NCI-H2196 (cell line): ENCODE measurements around the gene MSMB.

Experiments
- DNase-seq: peaks from one replicate; lab custom pipeline; 2025; ENCODE audit not compliant: unreplicated experiment; lab: John Stamatoyannopoulos, UW

The MSMB gene

DNA sequence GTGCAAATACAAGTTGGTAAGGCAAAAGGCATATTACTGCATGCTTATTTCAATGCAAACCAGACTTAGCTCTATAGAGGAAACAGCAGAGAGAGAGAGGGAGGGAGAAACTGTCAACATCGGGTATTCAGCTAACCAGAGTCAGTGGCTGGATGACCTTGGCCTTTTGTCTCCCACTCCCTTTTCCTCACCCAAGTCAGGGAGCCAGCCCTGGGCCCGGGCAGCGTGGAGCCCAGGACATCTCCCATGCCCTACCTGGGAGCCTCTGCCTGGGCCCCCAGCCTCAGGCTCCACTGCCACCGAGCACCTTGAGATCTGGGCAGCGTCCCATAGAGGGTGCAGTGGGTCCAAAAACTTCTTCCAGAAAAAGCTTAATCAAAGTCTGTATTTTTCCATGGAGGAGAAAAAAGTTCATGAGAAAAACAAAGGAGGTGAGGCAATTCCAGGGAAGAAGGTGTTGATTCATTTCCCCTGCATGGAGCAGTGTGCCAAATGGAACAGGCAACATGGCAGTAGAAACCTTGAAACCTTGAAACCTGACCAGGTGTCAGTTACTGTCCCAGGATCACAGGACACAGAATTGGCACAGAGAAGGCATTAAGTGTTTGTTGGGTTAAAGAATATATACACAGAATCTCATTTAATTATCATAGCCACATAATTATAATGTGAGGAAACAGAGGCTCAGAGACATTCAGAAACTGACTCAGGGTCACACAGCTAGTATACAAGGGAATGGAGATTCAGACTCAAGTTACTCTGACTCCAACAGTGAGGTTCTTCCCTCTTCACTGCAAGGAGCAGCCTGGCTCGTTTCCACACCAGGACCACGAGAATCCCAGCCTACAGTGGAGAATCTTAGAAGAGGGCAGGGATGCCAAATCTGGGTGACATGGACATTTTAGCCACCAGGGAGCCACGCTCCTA lies 9.9 kb downstream of the MSMB start:
- DNase-seq: no peak

DNA sequence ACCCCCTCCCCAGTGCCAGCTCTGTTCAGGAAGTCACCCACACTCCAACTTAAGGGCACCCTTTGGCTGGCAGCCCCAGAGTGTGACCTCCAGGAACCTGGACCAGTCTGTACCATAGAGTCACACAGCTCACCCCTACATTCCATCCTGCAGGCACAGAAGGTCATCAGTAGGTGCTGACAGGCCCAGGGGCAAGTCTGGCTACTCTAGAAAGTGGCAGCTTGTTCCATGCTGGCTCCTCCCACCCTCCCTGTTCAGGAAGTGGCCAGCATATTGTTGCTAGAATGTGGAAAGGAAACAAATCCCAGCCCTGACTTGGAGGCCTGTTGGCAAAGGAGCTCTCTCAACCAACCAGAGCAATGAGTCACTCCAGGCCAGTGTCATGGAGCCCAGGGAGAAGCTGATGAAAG lies 12.5 kb downstream of the MSMB start:
- DNase-seq: no peak

DNA sequence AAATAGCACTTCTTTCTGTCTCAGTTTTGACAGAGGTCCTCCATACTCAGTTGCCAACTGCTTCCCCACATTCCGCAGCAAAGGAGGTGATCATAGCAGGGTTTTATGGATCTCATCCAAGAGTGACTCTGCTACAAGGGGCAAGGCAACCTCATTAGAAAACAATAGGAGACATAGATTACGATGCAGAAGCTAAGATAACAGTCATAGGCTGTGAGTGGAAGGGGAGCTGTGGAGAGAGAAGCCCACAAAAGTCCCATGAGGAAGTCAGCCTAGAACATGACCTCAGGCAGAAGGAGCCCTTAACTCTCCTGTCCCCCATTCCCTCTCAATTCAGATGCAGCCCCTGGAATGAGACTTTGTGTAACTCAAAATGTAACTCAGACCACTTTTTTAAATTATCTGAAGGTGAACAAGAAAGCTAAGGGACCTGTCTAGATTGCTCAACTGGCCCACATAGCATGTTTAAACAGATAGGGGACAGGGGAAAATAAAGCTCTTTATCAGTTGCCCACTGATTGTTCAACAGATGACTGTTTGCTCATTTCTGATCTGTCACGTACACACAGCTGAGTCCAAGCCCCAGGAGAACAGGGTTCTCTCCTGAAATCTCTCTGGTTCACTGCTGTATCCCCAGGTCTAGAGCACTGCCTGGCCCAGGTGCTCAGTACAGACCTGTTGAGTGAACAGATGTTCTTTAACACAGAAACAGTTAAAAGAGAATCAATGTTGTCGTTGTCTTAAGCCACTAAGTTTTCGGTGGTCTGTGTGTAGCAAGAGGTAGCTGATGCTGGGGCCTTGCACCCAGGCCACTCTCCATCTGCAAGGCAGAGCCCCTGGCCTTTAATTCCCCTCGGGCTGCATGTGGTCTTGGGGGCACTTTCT lies 14.2 kb downstream of the MSMB start:
- DNase-seq: no peak

DNA sequence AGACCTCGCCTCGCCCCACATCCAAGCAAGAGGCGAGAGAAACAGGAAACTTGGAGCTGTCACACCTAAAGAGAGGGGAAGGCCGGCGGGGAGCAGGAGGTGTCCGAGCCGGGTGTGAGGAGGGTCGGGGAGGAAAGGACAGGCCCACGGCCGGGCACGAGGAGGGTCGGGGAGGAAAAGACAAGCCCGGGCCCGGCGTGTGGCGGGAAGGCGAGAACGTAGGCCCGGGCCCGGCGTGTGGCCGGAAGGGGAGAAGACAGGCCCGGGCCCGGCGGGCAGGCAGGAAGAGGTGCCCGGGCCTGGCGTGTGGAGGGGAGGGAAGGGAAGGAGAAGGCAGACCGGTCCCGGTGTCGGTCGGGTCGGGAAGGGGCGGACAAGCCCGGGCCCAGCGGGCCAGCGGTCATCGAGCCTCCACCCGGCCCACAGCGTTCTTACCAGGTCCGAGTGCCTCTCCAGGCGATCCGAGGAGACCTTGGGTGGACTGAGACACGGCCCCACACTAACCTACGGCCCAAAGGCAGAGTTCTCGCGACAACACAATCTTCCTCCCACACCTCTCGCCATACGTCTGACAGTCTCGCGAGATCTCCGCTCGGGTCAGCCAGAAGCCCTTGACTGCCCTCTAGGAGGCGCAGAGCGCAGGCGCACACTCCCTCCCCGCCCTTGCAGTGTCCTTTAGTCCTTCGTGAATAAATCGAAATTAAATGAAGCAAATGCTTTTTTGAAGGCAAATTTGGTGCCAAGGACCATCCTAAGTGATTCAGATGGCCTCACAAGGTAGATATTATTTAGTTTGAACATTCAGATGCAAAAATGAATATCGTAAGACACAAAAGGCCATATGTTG lies 15.8 kb downstream of the MSMB start, which contains the start of gene NCOA4:
Gene NCOA4, minus strand, starts transcription at position 533 of the 847 bp plus-strand sequence. CDS start 13,943 bp downstream, outside the sequence.
- peak; percentile 88 for DNase-seq

DNA sequence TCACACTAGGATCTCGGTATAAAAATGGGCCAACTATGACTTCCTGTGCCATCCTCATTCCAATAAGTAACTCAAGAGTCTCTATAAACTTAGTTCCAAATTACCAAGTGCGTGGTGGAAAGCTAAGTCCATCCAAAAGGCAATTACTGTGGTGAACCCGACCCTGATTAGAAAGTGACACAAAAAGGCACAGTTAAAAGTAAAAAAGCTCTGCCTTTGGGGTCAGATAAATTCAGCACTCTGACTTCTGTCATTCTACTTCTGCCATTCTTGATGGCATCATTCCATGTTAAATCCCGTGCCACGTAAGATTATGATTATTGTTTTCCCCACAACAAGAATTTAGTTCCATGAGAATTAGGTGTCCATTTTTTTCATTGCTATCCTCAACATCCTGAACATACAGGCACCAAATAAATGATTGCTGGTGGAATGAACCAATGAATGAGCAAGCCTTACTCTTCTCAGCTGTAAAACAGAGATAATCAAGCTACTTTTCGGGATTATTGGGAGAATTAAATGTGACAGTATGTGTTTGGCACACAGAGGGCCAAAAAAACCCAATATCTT lies 16.5 kb downstream of the MSMB start:
- no peak for DNase-seq

DNA sequence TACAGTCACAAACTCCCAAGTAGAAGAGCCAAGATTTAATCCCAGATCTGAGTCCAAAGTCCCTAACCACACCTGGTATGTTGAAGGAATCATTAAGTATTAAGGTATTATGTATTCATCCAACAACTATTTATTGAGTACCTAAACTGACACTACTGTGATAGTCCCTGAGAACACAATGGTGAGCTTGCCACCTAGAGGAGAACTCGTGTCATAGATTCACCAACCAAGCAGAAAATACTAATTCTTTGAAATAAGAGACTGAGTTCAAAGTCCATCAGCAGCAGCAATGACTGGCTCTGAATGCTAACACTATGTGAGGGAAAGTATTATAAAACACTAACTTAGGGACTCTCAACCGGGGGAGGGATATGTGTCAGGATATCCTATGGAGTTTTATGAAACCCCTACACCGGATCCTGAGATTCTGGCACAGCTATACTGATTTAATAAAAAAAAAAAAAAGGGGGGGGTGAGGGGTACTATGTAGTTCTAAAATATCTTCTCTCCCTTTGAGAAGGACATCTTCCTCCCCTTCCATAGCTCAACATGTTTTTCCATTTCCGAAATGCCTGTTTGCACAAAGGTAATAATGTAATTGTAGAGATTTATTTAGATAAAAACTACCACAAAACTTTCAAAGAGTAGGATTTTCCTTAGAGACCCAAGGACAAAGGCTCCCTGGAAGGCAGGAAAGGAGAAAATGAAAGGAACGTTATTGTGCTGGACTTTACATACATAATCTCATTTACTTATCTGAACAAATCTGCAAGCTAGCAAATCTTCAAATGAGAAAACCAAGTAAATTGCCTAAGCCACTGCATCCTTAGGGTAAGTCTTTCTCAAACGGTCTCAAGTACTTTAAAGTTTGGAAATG lies 17.2 kb downstream of the MSMB start:
- peak; percentile 8 for DNase-seq

DNA sequence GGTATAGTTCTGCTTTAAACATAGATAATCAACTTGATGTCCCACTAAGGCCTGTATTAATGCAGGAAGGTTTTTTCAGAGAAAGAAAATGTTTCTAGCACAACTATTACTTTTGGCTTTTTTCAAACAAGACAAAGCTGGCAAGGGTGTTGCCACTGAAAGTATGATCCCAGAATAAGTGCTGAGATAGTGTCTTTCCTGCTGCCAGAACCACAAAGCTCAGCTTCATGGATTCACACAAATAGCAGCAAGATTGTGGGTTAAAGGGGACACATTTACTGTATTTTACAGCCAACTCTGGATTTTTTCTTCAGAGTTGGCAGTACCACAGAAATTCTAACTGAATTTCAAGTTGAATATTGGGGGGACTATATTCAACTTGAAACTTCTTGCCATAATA lies 20.0 kb downstream of the MSMB start:
- DNase-seq: no peak

DNA sequence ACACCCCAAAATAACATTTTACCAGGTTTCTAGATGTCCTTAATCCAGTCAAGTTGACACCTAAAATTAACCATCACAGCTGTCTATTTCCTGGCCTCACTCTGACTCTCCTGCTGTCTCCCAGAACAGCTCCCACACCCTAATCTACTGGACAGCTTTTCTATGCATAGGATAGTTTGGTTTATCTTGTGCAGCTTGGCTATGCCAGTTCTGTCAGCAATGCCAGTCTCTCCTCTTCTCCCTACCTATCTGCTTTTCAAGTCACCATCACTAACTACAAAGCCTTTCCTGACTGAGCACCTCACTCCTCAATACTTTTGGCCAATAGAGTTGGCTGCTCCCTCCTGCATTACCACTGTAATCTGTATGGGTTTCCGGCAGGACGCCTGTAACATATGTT lies 20.7 kb downstream of the MSMB start:
- no peak for DNase-seq

DNA sequence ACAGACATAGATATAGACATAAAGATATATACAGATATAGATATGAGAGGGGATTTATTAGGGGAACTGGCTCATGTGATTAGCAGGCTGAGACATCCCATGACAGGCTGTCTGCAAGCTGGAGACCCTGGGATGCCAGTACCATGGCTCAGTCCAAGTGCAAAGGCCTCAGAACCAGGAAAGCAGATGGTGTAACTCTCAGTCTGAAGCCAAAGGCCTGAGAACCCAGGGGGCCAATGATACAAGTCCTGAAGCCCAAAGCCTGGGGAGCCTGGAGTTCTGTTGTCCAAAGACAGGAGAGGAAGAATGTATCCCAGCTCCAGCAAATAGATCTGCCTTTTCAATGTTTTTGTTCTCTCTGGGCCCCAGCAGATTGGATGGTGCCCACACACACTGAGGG lies 21.1 kb downstream of the MSMB start:
- DNase-seq: no peak

DNA sequence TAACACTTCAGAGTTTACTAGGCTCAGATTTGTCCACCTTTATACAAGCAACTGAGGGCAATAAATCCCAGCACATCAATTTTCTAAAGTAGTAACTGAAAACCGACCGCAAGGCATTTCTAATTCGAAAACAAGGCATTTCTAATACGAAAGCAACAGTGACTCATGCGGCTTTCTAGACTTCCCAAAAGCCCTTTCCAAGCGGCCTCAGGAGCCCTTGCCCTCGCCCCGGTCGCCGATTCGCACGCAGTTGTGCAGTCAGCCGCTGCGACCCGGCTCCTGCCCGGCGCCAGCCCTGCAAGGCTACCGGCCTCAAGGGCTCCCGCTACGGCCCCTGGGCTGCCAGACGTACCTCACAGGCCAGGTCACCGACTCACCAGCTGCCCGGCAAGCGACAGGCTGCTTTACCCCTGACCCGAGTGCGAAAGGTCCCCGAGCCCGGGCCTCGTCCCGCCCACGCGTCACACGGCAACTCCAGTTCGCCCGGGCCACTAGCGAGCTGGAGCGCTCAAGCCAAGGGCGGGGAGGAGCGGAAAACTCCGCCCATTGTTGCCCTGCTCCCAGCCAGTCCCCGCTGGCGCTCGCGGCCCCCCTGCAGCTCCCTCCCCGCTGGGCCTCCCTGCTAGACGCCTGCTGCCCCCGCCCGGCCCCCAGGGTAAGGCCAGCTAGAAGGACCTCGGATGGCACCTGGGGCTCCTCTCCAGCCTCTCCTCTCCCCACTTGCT lies 22.9 kb downstream of the MSMB start:
- peak; percentile 68 for DNase-seq

DNA sequence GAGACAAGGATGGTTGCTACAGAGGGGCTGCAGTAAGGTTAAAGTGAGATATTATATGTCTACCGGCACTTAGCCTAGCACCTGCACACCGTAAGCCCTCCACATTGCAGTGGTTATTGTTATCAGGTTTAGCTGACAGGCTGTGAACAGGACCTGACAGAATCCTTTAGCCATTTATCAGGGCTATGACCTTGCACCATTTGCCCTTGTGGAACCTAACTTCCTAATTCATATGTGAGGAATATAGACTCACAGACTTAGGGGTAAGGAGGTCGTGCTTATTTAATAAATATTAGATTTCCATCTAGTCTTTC lies 25.8 kb downstream of the MSMB start:
- DNase-seq: no peak

DNA sequence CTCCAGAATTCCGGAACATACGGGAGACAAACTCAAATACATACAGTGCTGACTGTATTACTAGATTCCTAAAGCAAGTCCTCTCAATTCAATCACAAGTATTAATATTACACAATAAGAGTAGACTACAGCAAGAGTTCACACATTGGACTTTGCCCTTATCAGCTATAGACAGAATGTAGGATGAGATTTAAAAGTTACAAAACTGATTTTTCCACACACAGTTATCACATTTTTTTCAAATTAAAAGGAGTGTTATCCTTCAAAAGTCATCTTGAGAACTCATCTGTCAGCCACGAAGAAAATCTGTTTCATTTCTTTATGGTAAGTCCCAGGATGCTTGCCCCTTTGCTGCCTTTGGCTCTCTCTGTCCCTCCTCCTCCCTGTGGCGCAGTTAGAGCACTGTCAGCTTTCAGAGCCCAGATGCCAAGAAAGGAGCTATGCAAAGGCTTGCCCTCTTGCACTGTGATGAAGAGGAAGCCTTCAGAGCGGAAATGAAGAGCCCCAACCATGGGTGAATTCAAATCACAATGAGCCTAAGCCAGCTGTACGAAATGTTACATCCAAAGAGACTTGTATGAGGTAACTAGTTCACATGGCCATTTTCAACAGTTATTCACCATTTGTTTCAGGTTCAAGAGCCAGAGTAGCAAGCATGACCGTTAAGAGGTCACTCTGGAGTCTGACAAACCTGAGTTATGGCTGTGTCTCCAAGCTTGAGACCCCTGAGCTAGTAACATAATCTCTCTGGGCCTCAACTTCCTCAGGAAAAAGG lies 26.3 kb downstream of the MSMB start:
- no peak for DNase-seq

DNA sequence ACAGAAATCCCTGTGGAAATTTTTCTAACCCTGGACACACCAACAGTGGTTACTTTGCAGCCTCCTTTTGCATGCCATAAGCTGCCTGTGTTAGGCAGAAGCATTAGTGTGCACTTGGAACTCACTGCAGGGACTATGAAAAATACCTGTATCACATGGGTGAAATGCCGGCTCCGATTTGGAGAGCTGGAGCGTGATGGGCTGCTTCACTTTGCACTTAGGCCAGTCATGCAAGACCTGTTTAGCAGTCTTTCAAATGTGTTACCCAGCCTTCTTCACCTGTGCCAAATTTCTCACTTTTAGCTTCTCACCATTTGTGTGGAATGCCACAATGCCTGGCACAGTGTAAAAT lies 26.9 kb downstream of the MSMB start:
- DNase-seq: no peak

DNA sequence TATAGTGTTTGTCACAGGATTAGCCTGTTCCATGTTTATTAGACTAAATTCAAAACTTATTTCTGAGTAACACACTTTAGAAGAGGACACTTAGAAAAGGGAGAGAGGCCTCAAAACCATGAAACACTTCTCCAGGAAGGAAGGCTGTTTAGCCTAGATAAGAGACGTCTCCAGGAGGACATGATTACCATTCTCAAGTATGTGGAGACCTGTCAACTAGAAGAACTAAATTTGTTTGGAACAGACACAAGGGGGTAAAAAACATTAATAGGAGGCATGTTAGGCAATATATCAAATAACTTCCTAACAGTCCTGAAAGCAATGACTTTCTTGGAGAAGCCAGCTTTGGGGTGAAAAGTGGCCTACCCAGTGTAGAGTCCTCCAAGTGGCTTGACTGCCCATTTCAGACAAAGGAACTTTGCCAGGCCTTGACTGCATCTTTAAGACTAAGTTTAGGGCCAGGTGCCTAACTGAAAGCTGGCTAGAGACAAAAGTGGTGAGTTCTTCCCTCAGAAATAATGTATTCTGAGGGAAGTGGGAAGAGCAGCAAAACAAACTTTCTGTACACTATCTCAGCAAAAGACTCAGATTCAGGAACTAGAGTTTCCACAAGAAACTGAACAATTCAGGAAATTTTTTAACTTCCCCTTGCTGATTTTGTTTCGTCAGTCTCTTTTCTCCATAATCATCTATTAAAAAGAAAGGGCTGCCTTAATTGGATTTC lies 27.5 kb downstream of the MSMB start:
- no peak for DNase-seq

DNA sequence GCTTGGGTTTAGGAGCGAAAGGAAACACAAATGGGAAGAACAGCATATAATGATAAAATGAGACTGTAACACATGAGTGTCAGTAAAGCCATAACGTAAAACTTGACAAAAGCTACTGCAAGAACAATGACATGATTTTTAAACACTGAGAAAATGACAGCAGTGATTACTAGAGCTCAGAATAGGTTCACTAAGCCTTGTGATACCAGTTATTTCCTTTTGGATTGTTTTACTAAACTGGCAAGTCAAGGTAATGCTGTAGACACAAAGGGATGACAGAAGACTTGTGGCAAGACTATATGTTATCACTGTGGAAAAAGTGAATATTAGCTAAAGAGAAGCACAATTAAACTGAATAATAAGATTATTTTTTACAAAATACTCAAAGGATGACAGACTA lies 28.3 kb downstream of the MSMB start:
- no peak for DNase-seq

DNA sequence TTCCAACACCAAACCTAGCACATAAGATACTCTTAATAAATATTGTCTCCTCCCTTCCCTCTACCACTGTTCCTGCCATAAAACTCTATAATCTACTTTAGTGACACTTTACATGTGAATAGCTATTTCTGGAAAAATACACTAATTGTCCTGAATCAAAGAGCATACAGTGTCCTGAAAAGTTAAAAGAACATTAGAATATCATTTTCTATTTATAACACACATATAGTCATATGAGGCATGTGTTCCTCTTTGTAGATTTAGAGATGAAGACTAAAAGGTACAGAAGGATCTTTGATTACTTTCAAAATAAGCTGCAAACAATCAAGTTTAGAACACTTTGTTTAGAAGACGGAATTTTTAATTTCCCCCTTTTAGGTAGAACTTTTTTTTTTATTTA lies 29.3 kb downstream of the MSMB start:
- no peak for DNase-seq

DNA sequence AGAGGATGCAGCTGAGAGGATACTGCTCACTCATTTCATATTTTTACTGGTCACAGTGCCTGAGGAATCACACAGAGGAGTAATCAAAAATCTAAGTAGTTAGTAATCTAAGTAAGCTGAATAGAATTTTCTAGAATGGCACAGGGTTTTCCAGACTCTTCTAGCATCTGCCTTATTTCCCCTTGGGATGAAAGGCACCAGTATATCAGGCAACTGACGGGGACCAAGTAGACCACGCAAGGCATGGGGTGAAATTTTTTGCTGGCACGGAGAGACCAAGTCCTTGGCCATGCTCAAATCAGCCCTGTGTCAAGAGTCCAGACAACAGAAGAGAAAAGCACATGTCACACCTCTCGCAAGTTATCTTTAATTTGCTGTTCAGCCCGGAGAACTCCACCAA lies 29.9 kb downstream of the MSMB start:
- no peak for DNase-seq
